Head of caudate nucleus (tissue), 42 donors: Measurements from ENCODE around the gene CAPZB.

ENCODE experiments used
- DNase-seq, 42 donors: peaks; one replicate each; pipeline versions ENCODE4 v3.0.0 to v3.0.0-alpha.2; 2020 to 2021; ENCODE audit warnings: mixed read lengths in 7 of 42
- intact Hi-C: fragments of 100-400 bp; cut with DNase I; formaldehyde crosslinking; loops from one replicate; pipeline ENCODE4 v1.15.0; 2022

The CAPZB gene

DNA sequence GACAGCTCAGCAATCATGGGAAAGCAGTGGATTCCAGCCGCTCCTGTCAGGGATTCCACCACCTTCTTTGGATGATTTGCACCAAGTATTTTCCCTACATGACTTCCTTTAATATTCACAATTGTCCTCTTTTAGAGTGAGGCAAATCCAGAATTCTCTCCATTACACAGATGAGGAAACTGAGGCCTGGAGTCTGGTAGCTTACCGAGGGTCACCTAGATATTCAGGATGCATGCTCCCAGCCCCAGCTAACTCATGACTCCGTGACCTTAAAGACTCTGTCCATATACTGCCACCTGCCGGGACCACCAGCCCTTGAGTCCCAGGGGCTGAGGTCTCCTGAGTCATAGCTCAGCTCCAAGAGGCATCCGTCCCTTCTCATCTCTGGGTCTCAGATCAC, 80.6 kb downstream of the CAPZB start:
- DNase-seq, result no peak
- intact Hi-C loops, result no loop called here

DNA sequence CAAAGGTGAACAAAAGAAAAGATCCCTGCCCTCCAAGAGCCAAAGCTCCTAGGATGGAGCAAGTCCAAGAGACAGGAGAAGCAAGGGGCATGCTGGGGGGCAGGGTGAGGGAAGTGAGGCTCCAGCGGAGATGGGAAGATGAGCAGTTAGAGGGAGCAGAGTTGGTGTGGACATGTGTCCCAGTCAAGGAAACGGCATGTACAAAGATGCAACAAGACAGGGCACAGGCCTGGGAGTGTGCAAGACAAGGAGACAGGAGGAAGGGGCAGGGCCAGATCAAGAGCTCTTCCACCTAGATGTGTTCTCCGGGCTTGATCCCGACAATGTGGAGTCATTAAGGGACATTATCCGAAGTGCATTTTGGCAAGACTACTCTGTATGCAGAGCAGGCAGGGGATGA, 82.1 kb downstream of the CAPZB start:
- intact Hi-C loops, result no loop called here
- no peak for DNase-seq

DNA sequence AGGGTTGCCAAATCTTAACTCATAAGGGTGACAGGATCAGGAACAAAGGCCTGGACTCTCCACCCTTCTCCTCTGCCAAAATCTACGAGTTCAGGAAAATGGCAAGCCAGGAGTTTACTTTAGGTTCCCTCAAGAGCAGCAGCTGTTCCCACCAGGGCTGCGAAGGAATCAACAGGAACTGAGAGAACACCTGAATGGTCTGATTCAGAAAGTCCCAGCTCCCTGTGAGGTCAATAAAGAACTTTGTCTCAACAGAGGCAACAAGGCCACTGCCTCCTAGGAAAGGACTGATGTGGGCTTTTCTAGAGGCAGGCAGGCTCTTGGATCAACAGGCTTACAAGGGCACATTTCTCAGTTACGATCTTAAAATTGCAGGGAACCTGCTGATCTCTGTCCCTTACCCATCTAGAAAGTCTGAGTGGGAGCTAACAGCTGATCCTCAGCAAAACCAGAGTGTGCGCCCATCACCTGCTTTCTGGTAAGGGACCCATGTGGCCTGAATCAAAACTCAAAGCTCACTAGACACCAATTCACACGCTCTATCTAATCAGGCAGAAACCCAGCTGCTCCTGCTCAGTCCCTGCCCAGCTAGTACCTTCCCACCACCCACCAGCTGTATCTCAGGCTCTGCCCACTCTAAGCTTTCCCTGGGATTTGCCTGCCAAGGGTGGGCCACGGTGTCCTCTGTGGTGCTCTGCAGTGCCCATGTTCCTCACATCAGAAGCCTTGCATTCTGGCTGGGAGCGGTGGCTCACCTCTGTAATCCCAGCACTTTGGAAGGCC, 83.1 kb downstream of the CAPZB start:
- intact Hi-C loops, result no loop called here

DNA sequence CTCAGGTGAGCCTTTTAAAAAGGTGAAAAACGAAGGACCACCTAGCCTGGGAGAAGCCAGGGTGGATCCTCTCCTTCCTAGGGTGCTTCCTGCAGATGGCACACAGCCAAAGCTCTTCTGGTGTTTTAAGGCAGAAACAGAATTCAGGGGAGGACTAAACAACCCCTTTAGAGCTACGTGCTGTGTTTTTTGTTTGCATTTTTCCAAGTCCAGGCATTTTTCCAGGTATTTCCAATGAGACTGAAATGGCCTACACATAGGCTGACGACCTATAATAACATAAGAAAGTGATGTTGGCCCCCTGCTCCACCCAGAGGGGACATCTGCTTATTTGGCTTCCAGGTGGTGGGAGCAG, 83.8 kb downstream of the CAPZB start:
- intact Hi-C loops, result no loop called here
- DNase-seq, result no peak

More for the DNA sequence above, 83.1 kb downstream of the CAPZB start:
- DNase-seq, result no peak

DNA sequence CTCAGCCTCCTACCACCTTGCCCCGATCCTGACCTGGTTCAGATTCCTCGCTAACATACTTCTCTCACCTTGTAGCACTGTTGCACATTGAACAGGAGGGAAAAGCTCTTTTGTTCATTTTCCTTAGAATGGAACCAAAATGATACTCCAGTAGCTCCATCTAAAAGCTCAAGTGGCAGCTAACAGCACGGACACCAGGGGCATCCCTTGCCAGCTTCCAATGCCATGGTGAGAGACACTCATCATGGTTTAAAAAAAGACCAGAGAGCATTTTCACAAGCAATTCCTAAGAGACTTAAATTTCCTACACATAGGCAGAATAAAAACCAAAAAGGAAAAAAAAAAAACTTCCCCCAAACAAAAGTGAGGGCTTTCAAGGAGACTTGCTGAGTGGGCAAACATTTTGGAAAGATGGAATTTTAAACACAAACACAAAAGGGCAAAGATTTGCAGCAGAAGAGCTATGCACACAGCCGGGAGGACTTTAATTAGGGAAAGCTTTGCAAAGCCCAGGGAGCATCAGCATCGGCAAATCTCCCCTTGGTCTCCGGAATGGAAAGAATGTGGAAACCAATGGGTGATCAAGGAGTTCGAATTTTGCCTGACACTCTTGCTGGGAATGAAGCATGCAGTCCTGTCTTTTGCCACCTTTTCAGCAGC, 84.3 kb downstream of the CAPZB start:
- intact Hi-C loops, result no loop called here
- DNase-seq, result no peak

DNA sequence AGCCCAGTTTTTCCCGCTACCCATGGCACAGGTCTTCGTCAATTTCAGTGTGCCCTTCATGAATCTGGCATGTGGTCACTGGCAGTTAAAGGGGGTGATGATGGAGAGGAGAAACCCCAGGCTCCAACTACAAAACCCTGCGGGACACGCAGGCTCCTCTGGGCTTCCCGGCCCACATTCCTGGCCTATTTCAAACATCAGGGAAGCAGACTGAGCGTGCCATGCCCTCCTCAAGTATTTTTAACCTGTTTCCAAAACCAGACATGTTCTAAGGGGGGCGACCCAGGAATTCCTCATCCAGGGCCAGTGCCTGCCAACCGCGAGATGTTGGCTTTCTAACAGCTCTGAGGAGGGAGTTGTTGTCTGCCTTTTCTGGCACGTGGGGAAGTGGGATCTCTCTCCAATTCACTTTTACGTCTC, 85.1 kb downstream of the CAPZB start:
- no peak for DNase-seq
- intact Hi-C loops, result no loop called here

DNA sequence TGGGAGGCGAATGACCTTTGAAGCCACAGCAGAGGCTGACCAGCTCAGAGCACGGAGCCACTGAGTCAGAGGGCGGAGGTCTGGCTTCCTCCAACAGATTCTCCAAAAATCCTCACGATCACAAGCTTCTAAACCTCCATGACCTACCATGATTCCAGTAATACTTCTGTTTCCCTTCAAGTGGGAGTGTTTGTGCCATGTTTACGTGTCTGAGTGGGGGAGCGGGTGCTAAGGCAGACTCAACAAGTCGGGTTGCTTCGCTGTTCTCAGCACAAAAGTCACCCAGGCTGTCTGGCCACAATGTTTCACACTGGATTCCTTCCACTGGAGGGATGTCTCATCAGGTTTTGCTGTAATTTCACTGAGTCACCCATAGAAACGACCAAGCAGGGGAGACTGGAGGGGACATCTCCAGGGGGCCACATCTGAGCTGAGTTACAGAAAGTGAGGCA, 87.0 kb downstream of the CAPZB start:
- no peak for DNase-seq
- intact Hi-C loops, result loop anchor here (10.0 kb wide), 2 partner anchors 86 to 256 kb away; partner anchors contain the start of gene CAPZB

DNA sequence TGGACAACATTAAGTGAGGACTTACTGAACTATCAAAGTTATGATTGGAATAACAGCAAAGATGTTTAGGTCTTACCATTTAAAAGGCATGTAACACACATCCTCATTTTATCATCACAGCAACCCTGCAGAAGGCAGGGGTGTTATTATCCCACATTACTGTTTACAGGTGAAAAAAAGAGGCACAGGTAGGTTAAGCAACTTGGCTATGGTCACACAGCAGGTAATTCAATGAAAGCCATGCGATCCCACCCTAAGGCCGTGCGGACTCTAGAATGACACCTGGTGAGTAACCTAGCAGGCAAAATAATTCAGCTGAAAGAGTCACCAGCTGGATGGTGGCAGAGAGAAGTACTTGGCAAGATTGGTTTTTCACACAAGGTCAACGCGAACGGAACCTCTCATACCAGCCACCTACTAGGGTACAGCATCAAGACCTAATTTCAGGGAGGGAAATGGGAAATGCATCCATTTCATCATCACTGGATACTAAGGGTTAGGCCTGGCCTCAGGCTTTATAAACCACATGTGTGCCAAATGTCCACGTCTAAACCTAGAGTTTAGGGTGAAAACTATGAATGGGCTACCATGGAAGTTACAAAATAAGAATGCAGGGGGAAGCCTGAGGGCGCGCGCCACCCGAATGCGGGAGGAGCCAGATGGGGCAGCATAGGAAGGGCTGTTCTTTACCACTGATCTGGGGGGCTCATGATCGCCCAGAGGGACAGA, 88.0 kb downstream of the CAPZB start:
- intact Hi-C loops, result loop anchor here (10.0 kb wide), 2 partner anchors 87 to 257 kb away; partner anchors contain the start of gene CAPZB
- no peak for DNase-seq

DNA sequence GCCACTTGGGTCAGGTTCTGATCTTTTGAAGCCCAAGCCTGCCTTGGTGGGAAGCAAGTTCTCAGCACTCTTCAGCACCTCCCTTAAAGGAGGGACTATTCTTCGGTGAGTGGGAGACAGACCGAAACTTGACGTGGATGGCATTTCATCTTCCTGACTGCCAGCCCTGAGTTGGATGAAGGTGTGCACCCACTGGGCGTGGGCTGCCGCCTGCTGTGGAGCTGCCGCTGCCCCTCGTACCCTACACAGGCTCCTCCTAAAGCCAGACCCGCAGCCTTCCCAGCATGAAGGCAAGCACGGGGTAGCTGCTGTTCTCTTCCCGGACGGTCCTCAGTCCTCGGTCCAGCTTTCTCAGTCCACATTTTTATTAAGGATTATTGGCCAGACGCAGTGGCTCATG, 89.1 kb downstream of the CAPZB start:
- DNase-seq, result no peak
- intact Hi-C loops, result loop anchor here (10.0 kb wide), 2 partner anchors 89 to 259 kb away; partner anchors contain the start of gene CAPZB

DNA sequence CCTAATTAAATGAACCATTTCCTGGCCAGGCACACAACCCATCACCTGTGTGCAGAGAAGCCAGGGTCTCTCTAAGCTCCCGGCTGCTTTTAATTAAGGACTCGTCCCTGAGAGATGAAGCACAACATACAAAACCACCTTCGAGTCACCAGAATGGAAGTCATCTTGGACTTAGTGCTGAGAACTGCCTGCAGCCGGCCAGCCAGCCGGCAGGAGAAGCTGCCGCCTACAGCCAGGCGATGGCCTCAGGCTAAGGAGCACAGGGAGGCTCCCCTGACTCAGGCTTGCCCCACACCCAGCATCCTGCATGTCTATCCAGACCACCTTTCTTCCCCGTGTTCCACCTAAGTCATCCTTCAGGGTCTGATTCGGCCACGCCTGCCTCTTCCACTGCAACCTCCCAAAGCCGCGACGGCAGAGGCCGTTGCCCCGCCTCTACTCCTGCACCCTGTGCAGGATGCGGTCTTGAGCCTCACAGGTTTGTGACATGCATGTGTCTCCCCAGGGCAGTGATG, 89.6 kb downstream of the CAPZB start:
- no peak for DNase-seq
- intact Hi-C loops, result loop anchor here (10.0 kb wide), 2 partner anchors 89 to 259 kb away; partner anchors contain the start of gene CAPZB

DNA sequence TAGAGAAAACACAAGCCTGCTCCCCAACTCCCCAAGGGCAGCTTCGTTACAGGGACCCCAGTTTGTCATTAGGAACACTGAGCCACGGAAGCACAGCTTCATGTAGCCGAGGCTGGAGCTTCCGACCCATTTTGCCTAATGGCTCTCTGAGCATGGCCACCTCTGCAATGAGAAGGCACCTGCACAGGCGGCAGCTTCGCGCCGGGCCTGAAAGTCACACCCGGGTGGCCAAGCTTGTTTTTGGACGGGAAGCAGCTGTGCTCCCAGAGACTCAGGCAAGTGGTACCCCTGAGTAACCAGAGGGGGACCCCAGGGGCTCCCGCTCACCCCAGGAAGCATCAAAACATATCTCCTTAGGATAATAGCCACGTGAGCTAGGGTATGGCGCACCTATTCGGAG, 92.3 kb downstream of the CAPZB start:
- intact Hi-C loops, result loop anchor here (10.0 kb wide), 2 partner anchors 92 to 262 kb away; partner anchors contain the start of gene CAPZB
- no peak for DNase-seq

DNA sequence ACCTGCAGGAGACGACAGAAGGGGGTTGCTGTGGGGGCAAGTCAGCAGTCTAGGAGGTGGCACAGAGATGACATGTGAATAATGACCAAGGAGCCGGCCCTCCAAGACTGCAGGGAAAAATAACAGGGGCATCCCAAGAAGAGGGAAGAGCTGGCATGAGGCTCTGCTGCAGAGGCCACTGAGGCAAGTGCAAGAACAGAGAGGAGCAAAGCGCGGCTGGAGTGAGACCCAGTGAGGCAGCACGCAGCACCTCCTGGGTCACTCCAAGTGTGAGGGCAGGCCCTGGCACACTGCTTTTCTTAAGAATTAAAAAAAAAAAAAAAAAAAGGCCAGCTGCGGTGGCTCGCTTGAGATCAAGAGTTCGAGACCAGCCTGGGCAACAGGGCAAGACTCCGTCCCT, 93.1 kb downstream of the CAPZB start:
- DNase-seq, result no peak
- intact Hi-C loops, result loop anchor here (10.0 kb wide), 2 partner anchors 93 to 263 kb away; partner anchors contain the start of gene CAPZB

DNA sequence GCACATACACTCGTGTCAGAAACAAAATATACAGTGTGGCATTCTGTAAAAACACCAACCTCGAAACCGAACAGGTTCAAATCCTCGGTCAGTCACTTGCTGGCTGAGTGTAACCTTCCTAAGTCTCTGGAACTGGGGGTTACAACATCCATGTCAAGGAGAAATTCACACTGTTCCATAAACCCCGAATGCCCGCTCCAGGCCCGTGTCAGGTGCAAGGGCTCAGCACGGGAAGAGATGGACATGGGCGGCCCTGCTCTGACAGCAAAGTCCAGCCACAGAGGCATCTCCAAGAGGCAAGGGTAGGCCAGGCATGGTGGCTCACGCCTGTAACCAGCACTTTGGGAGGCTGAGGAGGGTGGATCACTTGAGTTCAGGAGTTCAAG, 93.8 kb downstream of the CAPZB start:
- DNase-seq, result no peak
- intact Hi-C loops, result loop anchor here (10.0 kb wide), 2 partner anchors 93 to 263 kb away; partner anchors contain the start of gene CAPZB

DNA sequence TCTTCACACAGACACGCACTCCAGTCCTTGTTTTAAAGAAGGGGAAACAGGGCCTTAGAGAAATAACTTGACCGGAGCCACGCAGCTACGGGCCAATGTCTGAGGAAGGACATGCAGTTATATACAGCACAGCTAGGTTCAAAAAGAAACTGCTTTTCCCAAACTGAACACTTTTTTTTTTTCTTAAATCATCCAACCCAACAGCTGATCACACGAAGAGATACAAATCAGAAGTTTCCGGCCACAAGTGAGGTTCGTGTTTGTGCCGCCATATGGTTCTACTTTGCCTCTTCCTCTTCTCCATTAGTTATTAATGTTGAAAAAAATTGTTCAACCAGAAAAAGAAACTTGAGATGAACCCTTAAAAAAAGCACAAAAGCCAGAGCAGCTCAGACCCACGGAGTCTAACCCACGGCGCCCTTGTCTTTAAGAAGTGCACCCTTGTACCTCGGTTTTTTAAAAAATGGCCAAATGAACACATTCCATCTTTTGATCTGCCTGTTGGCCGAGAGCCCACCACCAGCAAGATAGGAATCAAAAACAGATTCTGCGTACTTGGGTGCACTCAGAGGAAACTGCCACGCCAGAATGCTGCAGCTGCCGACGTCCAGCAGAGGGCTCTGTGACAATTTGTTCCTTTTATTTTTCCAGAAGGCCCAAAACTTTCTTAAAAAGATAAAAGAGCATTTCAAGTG, 94.3 kb downstream of the CAPZB start:
- DNase-seq, result peak in 37 of 42 donors; percentile 35 to 83 (median 60)
- intact Hi-C loops, result loop anchor here (10.0 kb wide), 2 partner anchors 94 to 264 kb away; partner anchors contain the start of gene CAPZB

DNA sequence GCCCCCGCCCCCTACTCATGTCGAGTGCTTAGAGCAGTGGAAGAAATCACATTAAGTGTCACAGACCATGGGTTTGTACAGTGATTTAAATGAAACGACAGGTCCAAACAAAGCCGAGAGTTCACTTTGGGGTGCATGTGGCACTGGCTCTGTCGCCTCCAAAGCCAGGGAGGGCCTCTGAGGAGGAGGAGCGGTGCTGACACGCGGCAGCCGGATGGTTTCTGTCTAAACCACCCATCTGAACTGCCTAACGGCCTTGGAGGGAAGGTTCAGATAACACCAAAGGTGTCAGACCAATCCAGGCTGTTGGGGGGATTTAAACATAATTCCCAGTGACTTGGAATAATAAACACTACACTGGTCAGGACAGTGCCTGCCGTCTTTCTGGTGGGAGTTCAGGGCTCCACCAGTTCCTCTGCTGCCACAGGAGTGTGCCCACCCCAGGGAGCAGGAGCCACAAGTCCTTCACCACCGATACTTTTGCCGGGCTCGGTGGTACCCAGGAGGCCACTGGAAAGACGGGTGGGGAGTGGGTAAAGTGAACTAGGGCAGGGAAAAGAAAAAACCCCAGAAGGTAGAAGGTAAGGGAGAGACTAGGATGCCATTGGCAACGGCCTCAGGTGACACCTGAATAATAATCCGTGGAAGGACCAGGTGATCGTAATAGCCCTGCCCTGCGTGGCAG, 95.0 kb downstream of the CAPZB start:
- no peak for DNase-seq
- intact Hi-C loops, result loop anchor here (10.0 kb wide), 2 partner anchors 94 to 264 kb away; partner anchors contain the start of gene CAPZB

DNA sequence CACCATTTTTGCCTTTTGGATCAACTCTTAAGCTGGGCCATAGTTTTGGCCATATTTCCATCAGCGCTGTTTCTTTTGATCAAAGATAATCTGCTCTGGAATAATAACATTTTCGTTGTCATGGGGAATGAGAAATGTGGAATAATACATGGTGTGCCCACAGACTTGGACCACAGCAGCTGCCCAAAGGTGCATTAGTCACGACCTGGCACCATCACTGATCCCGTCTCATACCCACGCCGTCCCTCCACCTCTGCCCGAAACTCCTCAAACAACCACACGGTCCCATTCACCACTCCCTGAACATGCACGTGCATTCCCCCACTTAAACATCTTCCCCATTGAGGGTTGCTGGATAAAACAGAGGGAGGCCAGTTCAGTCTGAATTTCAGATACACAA, 96.4 kb downstream of the CAPZB start:
- no peak for DNase-seq
- intact Hi-C loops, result no loop called here

DNA sequence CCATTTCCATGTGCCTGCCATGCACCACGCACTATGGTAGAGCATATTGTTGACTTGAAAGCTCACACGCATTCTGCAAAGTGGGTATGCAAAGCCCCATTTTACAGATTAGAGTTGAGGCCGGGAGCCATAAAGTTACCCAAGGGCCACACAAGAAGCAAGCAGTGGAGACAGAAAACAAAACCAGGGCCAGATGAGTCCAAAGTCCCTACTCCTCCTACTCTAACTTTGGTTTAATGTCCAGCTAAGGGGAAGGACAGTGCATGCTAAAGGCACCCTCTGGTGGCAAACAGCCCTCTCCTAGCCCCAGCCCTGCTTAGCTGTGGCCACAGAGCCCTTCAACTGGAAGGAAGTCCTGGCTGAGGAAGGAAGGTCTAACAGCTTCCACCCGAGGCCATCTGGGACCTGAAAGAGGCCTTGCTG, 98.3 kb downstream of the CAPZB start:
- intact Hi-C loops, result no loop called here
- DNase-seq, result no peak
